K562 (cell line): ENCODE measurements around the gene DPH5. TPM values are rescaled to one million over a fixed set of nuclear protein-coding genes. Genes with fewer than 3 reads are reported as not detected.

Source experiments
- BACH1 ChIP-seq: fragments of 200-800 bp; sonication (Bioruptor generic); IDR thresholded peaks from 2 replicates; pipeline ENCODE4 v1.6.1; 2016; ENCODE audit warnings: missing genetic modification characterization, missing compliant biosample characterization
- BRCA1 ChIP-seq, 2 experiments: fragments of 450-650 bp in 1 of 2; sonication (generic) in 1 of 2; formaldehyde crosslinking in 1 of 2; IDR thresholded peaks; 2 replicates each; pipeline versions ENCODE4 v1.5.0 to v1.6.1; 2017 to 2020; ENCODE audit warnings: mild to moderate bottlenecking in 1 of 2, missing genetic modification reagents in 1 of 2
- DPF2 ChIP-seq: fragments of 450-650 bp; IDR thresholded peaks from 2 replicates; pipeline ENCODE4 v1.6.1; 2016
- ERF ChIP-seq: fragments of 450-650 bp; formaldehyde crosslinking; IDR thresholded peaks from 2 replicates; pipeline ENCODE4 v1.4.0; 2020; ENCODE audit warnings: mild to moderate bottlenecking, mixed read lengths
- KDM1A ChIP-seq, 2 experiments: fragments of 450-650 bp; IDR thresholded peaks; 2 replicates each; pipeline ENCODE4 v1.6.1; 2016; ENCODE audit warnings: mild to moderate bottlenecking in 2 of 2
- NFYB ChIP-seq: IDR thresholded peaks from 2 replicates; pipeline ENCODE4 v1.6.1; 2011; ENCODE audit warnings: mild to moderate bottlenecking, moderate library complexity; ENCODE audit not compliant: insufficient read length; ENCODE audit errors: extremely low read depth
- POLR2AphosphoS5 ChIP-seq: IDR thresholded peaks from 2 replicates; pipeline ENCODE4 v1.6.1; 2011; ENCODE audit warnings: mild to moderate bottlenecking, low read depth, low read length, moderate library complexity; ENCODE audit not compliant: control insufficient read depth, insufficient read depth
- RUNX1 ChIP-seq: sonication (generic); IDR thresholded peaks from 2 replicates; pipeline ENCODE4 v1.6.1; 2016; ENCODE audit warnings: antibody characterized with exemption, low read depth
- TAF9B ChIP-seq: fragments of 450-650 bp; IDR thresholded peaks from 2 replicates; pipeline ENCODE4 v1.6.1; 2018; ENCODE audit warnings: mild to moderate bottlenecking; ENCODE audit not compliant: partially characterized antibody
- ZBTB26 ChIP-seq: fragments of 450-650 bp; formaldehyde crosslinking; IDR thresholded peaks from 2 replicates; pipeline ENCODE4 v1.4.0; 2022; ENCODE audit warnings: missing genetic modification characterization
- ZNF121 ChIP-seq: sonication (generic); formaldehyde crosslinking; conservative IDR thresholded peaks from 2 replicates; pipeline ENCODE4 v1.8.0; 2022; ENCODE audit warnings: missing genetic modification reagents
- polyA plus RNA-seq, 8 experiments: library from polyadenylated mRNA; depleted of rRNA in 4 of 8; stranded (reverse) in 5 of 8; unstranded in 3 of 8; fragments of >200 nt; fragmentation: Nextera tagmentation in 2 of 8; fragmentation: Illumina TruSeq in 1 of 8; extraction: Ambion mirVana in 2 of 8; extraction: Trizol in 1 of 8; gene quantifications; 2 replicates each; pipeline versions ENCODE4 v1.2.1 to v1.2.3, GENCODE V29; 2011 to 2014; ENCODE audit warnings: inconsistent platforms in 1 of 8, missing spikeins in 1 of 8
- total RNA-seq, 7 experiments: library from RNA; depleted of rRNA in 6 of 7; stranded (reverse); fragments of >200 nt in 6 of 7; fragmentation: Illumina TruSeq in 2 of 7; extraction: Trizol in 2 of 7; gene quantifications; 2 replicates each; pipeline versions ENCODE4 v1.2.1 to v1.2.3, GENCODE V29; 2011 to 2021; ENCODE audit warnings: low replicate concordance in 1 of 7
- TF ChIP-seq, protein P1 (sequence below): fragments of 250-450 bp; sonication (Bioruptor Pico); IDR thresholded peaks from 2 replicates; pipeline ENCODE4 v1.5.0; 2021; ENCODE audit warnings: mild to moderate bottlenecking, borderline replicate concordance
- TF ChIP-seq, protein P2 (sequence below): fragments of 250-450 bp; sonication (Bioruptor Pico); IDR thresholded peaks from 2 replicates; pipeline ENCODE4 v1.9.0; 2021; ENCODE audit warnings: mild to moderate bottlenecking, inconsistent platforms
- TF ChIP-seq, protein P3 (sequence below), 3 experiments: fragments of 200-800 bp in 1 of 3; sonication (Bioruptor generic) in 1 of 3; sonication (generic) in 1 of 3; formaldehyde crosslinking in 1 of 3; IDR thresholded peaks; 2 replicates each; pipeline versions ENCODE4 v1.6.1 to v1.8.0; 2016 to 2022; ENCODE audit warnings: mild to moderate bottlenecking in 2 of 3, missing compliant biosample characterization in 2 of 3, missing genetic modification characterization in 2 of 3, missing genetic modification reagents in 1 of 3
- TF ChIP-seq, protein P4 (sequence below): sonication (generic); formaldehyde crosslinking; IDR thresholded peaks from 2 replicates; pipeline ENCODE4 v1.8.1; 2023; ENCODE audit warnings: mild to moderate bottlenecking, missing genetic modification reagents

The DPH5 gene
- total and polyA plus RNA-seq, 9 of the 15 experiments (the other 6 are each of a cell fraction or from before 2014, with no cell fraction given): 37.6 to 159 (median 89.7) TPM

- TF ChIP-seq, protein P1, sequence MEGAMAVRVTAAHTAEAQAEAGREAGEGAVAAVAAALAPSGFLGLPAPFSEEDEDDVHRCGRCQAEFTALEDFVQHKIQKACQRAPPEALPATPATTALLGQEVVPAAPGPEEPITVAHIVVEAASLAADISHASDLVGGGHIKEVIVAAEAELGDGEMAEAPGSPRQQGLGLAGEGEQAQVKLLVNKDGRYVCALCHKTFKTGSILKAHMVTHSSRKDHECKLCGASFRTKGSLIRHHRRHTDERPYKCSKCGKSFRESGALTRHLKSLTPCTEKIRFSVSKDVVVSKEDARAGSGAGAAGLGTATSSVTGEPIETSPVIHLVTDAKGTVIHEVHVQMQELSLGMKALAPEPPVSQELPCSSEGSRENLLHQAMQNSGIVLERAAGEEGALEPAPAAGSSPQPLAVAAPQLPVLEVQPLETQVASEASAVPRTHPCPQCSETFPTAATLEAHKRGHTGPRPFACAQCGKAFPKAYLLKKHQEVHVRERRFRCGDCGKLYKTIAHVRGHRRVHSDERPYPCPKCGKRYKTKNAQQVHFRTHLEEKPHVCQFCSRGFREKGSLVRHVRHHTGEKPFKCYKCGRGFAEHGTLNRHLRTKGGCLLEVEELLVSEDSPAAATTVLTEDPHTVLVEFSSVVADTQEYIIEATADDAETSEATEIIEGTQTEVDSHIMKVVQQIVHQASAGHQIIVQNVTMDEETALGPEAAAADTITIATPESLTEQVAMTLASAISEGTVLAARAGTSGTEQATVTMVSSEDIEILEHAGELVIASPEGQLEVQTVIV (CRISPR knock-in tag): no peak
- TF ChIP-seq ZNF121 (CRISPR knock-in tag) (no peak), POLR2AphosphoS5 (peak; percentile 76; the same call in 1 of the 2 replicates), DPF2 (peak; percentile 92), TAF9B (no peak), BRCA1 (IDR thresholded peaks at IDR 0.05) (no peak), BRCA1 (CRISPR knock-in tag; IDR thresholded peaks at IDR 0.05) (no peak), RUNX1 (no peak), NFYB (no peak), ZBTB26 (CRISPR knock-in tag) (no peak), ERF (CRISPR knock-in tag) (no peak), BACH1 (tag) (peak; percentile 85), KDM1A (IDR thresholded peaks at IDR 0.05) (peak; percentile 70 to 71)
- TF ChIP-seq, protein P2, sequence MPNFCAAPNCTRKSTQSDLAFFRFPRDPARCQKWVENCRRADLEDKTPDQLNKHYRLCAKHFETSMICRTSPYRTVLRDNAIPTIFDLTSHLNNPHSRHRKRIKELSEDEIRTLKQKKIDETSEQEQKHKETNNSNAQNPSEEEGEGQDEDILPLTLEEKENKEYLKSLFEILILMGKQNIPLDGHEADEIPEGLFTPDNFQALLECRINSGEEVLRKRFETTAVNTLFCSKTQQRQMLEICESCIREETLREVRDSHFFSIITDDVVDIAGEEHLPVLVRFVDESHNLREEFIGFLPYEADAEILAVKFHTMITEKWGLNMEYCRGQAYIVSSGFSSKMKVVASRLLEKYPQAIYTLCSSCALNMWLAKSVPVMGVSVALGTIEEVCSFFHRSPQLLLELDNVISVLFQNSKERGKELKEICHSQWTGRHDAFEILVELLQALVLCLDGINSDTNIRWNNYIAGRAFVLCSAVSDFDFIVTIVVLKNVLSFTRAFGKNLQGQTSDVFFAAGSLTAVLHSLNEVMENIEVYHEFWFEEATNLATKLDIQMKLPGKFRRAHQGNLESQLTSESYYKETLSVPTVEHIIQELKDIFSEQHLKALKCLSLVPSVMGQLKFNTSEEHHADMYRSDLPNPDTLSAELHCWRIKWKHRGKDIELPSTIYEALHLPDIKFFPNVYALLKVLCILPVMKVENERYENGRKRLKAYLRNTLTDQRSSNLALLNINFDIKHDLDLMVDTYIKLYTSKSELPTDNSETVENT (CRISPR knock-in tag): no peak
- TF ChIP-seq, protein P3, sequence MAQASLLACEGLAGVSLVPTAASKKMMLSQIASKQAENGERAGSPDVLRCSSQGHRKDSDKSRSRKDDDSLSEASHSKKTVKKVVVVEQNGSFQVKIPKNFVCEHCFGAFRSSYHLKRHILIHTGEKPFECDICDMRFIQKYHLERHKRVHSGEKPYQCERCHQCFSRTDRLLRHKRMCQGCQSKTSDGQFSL (CRISPR knock-in tag; IDR thresholded peaks at IDR 0.05): no peak
- TF ChIP-seq, protein P3 (tag; IDR thresholded peaks at IDR 0.05): no peak
- TF ChIP-seq, protein P4, sequence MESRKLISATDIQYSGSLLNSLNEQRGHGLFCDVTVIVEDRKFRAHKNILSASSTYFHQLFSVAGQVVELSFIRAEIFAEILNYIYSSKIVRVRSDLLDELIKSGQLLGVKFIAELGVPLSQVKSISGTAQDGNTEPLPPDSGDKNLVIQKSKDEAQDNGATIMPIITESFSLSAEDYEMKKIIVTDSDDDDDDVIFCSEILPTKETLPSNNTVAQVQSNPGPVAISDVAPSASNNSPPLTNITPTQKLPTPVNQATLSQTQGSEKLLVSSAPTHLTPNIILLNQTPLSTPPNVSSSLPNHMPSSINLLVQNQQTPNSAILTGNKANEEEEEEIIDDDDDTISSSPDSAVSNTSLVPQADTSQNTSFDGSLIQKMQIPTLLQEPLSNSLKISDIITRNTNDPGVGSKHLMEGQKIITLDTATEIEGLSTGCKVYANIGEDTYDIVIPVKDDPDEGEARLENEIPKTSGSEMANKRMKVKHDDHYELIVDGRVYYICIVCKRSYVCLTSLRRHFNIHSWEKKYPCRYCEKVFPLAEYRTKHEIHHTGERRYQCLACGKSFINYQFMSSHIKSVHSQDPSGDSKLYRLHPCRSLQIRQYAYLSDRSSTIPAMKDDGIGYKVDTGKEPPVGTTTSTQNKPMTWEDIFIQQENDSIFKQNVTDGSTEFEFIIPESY (CRISPR knock-in tag): no peak
Measured at GRCh38 chr1:101071470-101071891, 45.9 kb upstream of the DPH5 start (continued).
